ENCODE results near the gene TRAPPC11. TPM values are rescaled to one million over a fixed set of nuclear protein-coding genes. Genes with fewer than 3 reads are reported as not detected.

TRAPPC11 gene
- 10 to 100 TPM; 27.7 to 35.8 (median 34.3) TPM for total RNA-seq
- long read RNA-seq, donor 1, full-length matches to known transcripts, result 13 of 18 reads
- long read RNA-seq, donor 1, partial matches to known transcripts, result 3 of 18 reads
- long read RNA-seq, donor 1, other reads (novel, unspliced or antisense), result 2 of 18 reads
- long read RNA-seq, donor 2, partial matches to known transcripts, result 0 of 1 reads
- long read RNA-seq, donor 2, other reads (novel, unspliced or antisense), result 1 of 1 reads

GRCh38 chr4:183659029-183659871 lies at the start of gene TRAPPC11, which contains the start of gene RWDD4:
TSS of gene TRAPPC11 (plus strand) at chr4:183659293. CDS start at chr4:183663868, 4,575 bp downstream.
TSS of gene RWDD4 (minus strand) at chr4:183659185. CDS start at chr4:183658952, 233 bp downstream.
- TF ChIP-seq CTCF (IDR thresholded peaks at IDR 0.05), result peak; percentile 36
- peak; percentile 97 to 98 (median 98) for DNase-seq
- H3K4me3 ChIP-seq, result peak within 1 kb of the TSS; percentile 90
- H3K4me1 ChIP-seq (ENCODE audit: low read depth), result peaks cover 17% of the 10 kb centered on the region
- intact Hi-C loops (cut with DNase I, micrococcal nuclease), result no loop called here
- no peaks in the 10 kb centered on the region for H3K9me3 ChIP-seq
- H3K36me3 ChIP-seq (ENCODE audit: low read depth), result no peaks in the 10 kb centered on the region
- peak; percentile 100 for ATAC-seq

DNA sequence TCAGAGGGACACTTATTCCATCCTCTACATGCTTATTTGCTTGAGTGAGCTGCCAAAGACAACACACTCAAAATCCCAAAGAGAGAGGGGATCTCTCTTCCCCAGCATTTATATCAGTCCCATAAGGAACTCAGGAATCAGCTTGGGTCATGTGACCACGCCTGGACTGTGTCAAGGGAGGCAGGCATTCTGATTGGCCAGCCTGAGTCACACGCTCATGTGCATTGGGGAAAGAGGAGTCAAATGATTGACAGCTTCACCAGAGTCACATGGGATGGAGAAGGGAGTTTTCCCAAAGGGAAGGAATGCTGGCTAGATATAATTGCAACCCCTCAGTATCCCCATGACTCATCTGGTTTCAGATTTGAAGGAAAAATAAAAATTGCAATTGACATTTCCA lies 49.1 kb upstream of the TRAPPC11 start:
- TF ChIP-seq CTCF (IDR thresholded peaks at IDR 0.05), result no peak
- Histone ChIP-seq H3K4me1 (ENCODE audit: low read depth) (no peaks in the 10 kb centered on the region), H3K36me3 (ENCODE audit: low read depth) (no peaks in the 10 kb centered on the region), H3K9me3 (no peaks in the 10 kb centered on the region), H3K4me3 (no peak overlapping the region)
- ATAC-seq, result no peak
- intact Hi-C loops (cut with DNase I, micrococcal nuclease), result no loop called here
- no peak for DNase-seq

GRCh38 chr4:183610613-183611012 lies 48.5 kb upstream of the TRAPPC11 start:
- Histone ChIP-seq H3K9me3 (no peaks in the 10 kb centered on the region), H3K4me3 (no peak overlapping the region), H3K36me3 (ENCODE audit: low read depth) (no peaks in the 10 kb centered on the region), H3K4me1 (ENCODE audit: low read depth) (no peaks in the 10 kb centered on the region)
- TF ChIP-seq CTCF (IDR thresholded peaks at IDR 0.05), result no peak
- DNase-seq (no peak), ATAC-seq (no peak)
- intact Hi-C loops (cut with DNase I, micrococcal nuclease), result no loop called here

DNA sequence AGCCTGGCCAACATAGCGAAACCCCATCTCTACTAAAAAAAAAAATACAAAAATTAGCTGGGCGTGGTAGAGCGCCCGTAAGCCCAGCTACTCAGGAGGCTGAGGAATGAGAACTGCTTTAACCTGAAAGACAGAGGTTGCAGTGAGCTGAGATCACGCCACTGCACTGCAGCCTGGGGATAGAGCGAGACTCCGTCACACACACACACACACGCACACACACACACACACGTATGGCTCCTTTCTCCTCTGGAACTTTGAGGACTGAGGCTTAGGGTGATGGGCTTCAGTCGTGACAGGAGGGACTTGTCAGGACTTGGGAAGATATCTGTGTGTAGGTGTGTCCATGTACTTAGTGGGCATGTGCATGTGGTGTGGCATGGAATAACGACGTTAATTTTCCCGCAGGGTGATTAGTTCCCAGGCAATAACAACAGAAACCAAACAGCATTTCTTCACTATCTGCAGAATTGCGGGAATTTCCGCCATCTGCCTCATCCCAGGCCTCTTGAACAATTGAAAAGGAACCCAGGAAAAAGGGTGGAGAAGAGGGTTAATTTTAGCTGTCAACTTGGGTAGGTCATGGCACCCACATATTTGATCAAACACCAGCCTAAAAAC lies 47.8 kb upstream of the TRAPPC11 start:
- H3K4me1 ChIP-seq (ENCODE audit: low read depth), result no peaks in the 10 kb centered on the region
- DNase-seq (no peak), ATAC-seq (no peak)
- intact Hi-C loops (cut with DNase I, micrococcal nuclease), result no loop called here
- no peaks in the 10 kb centered on the region for H3K9me3 ChIP-seq
- TF ChIP-seq CTCF (IDR thresholded peaks at IDR 0.05), result no peak
- H3K36me3 ChIP-seq (ENCODE audit: low read depth), result no peaks in the 10 kb centered on the region
- no peak overlapping the region for H3K4me3 ChIP-seq

- ATAC-seq, result no peak
- TF ChIP-seq CTCF (IDR thresholded peaks at IDR 0.05), result no peak
- intact Hi-C loops (cut with DNase I, micrococcal nuclease), result no loop called here
These were observed 46.5 kb upstream of the TRAPPC11 start for GRCh38 chr4:183612329-183613250.

More at GRCh38 chr4:183612329-183613250, 46.5 kb upstream of the TRAPPC11 start:
- Histone ChIP-seq H3K4me3 (no peak overlapping the region), H3K4me1 (ENCODE audit: low read depth) (no peaks in the 10 kb centered on the region), H3K36me3 (ENCODE audit: low read depth) (no peaks in the 10 kb centered on the region), H3K9me3 (no peaks in the 10 kb centered on the region)
- DNase-seq, result no peak

Measured in mucosa of descending colon (tissue), 3 donors.